Measurements from ENCODE around the gene SYTL2.

DNA sequence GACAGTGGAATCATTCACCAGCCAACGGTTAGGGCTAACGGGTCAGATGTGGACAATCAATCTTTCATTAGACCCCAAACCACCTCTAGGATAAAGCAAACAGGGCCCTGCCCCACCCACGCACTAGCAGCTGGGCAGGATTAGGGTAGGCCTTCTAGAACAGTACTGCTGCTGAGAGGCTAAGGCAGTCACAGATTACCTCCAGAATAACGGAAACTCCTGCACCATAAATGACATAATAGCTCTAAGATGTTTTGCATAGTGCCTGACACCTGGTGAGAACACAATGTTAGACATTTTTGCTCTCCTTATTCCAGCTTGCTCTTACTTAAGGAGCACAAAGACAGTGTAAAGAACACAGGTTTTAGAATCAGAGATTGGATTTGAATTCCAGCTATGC is 1.8 kb downstream of the SYTL2 start:
- no peak for TF ChIP-seq CTCF (IDR thresholded peaks at IDR 0.05)
- no peak for TF ChIP-seq POLR2A (IDR thresholded peaks at IDR 0.05)
- TF ChIP-seq POLR2AphosphoS5 (IDR thresholded peaks at IDR 0.05; ENCODE audit: insufficient read depth in 1 of 2, low read depth in 1 of 2) = no peak

Measured in vagina (tissue), 2 donors.